SK-N-SH (cell line): Measurements from ENCODE around the gene ZNF280C. TPM values are rescaled to one million over a fixed set of nuclear protein-coding genes. Genes with fewer than 3 reads are reported as not detected.
A peak's percentile ranks its signal among the peaks of the same experiment; 100 is the strongest.
"Not testable (repeated sequence)": the region's sequence is repeated elsewhere in the genome, so short reads cannot be mapped to it uniquely, and the experiment has no call there.

Source experiments
- CTCF ChIA-PET: fragments of 300-600, 350-600 bp; formaldehyde crosslinking; extraction: SDS; loops from one replicate; lab custom pipeline; 2021; lab: Yijun Ruan, JAX
- POLR2A ChIA-PET: fragments of 350-600 bp; sonication (Branson Sonifier 250); formaldehyde crosslinking; extraction: SDS; loops from one replicate; lab custom pipeline; 2020; ENCODE audit warnings: antibody characterized with exemption, inconsistent platforms; lab: Yijun Ruan, JAX
- DNase-seq: peaks from one replicate; pipeline ENCODE4 v3.0.0; 2012
- H2AFZ ChIP-seq: fragments of 200-600 bp; sonication (generic); 2 replicates; pipeline ENCODE4 v1.8.1; 2016; ENCODE audit warnings: antibody characterized with exemption, mild to moderate bottlenecking, low read depth
- H3F3A ChIP-seq: fragments of 200-600 bp; sonication (generic); replicated peaks from 2 replicates; pipeline ENCODE3; 2016; ENCODE audit warnings: antibody characterized with exemption, mild to moderate bottlenecking; ENCODE audit not compliant: insufficient read depth
- H3K27ac ChIP-seq, 2 experiments: fragments of 200-500 bp in 1 of 2; fragments of 200-600 bp in 1 of 2; sonication (Bioruptor generic) in 1 of 2; sonication (generic), shearing (Covaris generic) in 1 of 2; 2 replicates each; pipeline versions ENCODE4 v1.5.1 to v1.6.1; 2014 to 2016; ENCODE audit warnings: low read depth in 2 of 2, inconsistent platforms in 1 of 2, low read length in 1 of 2, mild to moderate bottlenecking in 1 of 2, mixed read lengths in 1 of 2
- H3K27me3 ChIP-seq: fragments of 200-600 bp; sonication (generic), shearing (Covaris generic); 2 replicates; pipeline ENCODE4 v1.6.1; 2016; ENCODE audit warnings: mixed run types; ENCODE audit not compliant: insufficient read depth
- H3K36me3 ChIP-seq, 2 experiments: fragments of 200-500 bp in 1 of 2; fragments of 200-600 bp in 1 of 2; sonication (Bioruptor generic) in 1 of 2; sonication (generic) in 1 of 2; replicated peaks in 1 of 2; 2 replicates each; pipeline versions ENCODE3 to v1.5.1; 2014 to 2016; ENCODE audit warnings: low read length in 1 of 2, mild to moderate bottlenecking in 1 of 2; ENCODE audit not compliant: insufficient read depth in 2 of 2, control insufficient read depth in 1 of 2
- H3K4me1 ChIP-seq, 2 experiments: fragments of 200-500 bp in 1 of 2; fragments of 200-600 bp in 1 of 2; sonication (Bioruptor generic) in 1 of 2; sonication (generic), shearing (Covaris generic) in 1 of 2; 2 replicates each; pipeline versions ENCODE4 v1.5.1 to v1.6.1; 2014 to 2016; ENCODE audit warnings: low read depth in 1 of 2, low read length in 1 of 2, mixed run types in 1 of 2; ENCODE audit not compliant: insufficient read depth in 2 of 2, control insufficient read depth in 1 of 2
- H3K4me2 ChIP-seq: fragments of 200-600 bp; sonication (generic), shearing (Covaris generic); 2 replicates; pipeline ENCODE4 v1.6.1; 2017; ENCODE audit warnings: mixed run types
- H3K4me3 ChIP-seq, 2 experiments: fragments of 200-500 bp in 1 of 2; fragments of 200-600 bp in 1 of 2; sonication (Bioruptor generic) in 1 of 2; sonication (generic), shearing (Covaris generic) in 1 of 2; 2 replicates each; pipeline versions ENCODE4 v1.5.1 to v1.8.1; 2014 to 2016; ENCODE audit warnings: low read depth in 2 of 2, inconsistent platforms in 1 of 2, low read length in 1 of 2, mild to moderate bottlenecking in 1 of 2, mixed read lengths in 1 of 2, moderate library complexity in 1 of 2
- H3K79me2 ChIP-seq: fragments of 200-600 bp; sonication (generic); 2 replicates; pipeline ENCODE4 v1.8.1; 2017; ENCODE audit warnings: mild to moderate bottlenecking; ENCODE audit not compliant: insufficient read depth
- H3K9ac ChIP-seq: fragments of 200-600 bp; sonication (generic); 2 replicates; pipeline ENCODE4 v1.6.1; 2017; ENCODE audit warnings: mixed run types
- H3K9me2 ChIP-seq: fragments of 200-600 bp; sonication (generic); 2 replicates; pipeline ENCODE4 v1.6.1; 2017; ENCODE audit warnings: mixed run types
- H3K9me3 ChIP-seq: fragments of 200-600 bp; sonication (generic); 2 replicates; pipeline ENCODE4 v1.6.1; 2017; ENCODE audit warnings: mixed run types, mild to moderate bottlenecking, moderate library complexity
- H4K20me1 ChIP-seq: fragments of 200-600 bp; sonication (generic); 2 replicates; pipeline ENCODE4 v1.6.1; 2017; ENCODE audit warnings: mild to moderate bottlenecking, mixed run types; ENCODE audit not compliant: insufficient read depth
- EP300 ChIP-seq, 2 experiments: IDR thresholded peaks; 2 replicates each; pipeline versions ENCODE4 v1.4.0 to v1.6.1; 2012; ENCODE audit warnings: borderline replicate concordance in 1 of 2, low read depth in 1 of 2, low read length in 1 of 2
- EZH2phosphoT487 ChIP-seq: fragments of 200-600 bp; sonication (generic); IDR thresholded peaks from 2 replicates; pipeline ENCODE4 v1.6.1; 2017; ENCODE audit warnings: low read depth, mixed run types, mild to moderate bottlenecking, antibody characterized with exemption, moderate library complexity, borderline replicate concordance
- FOSL2 ChIP-seq: IDR thresholded peaks from 2 replicates; pipeline ENCODE4 v1.4.0; 2012; ENCODE audit warnings: low read depth, mild to moderate bottlenecking, moderate library complexity, borderline replicate concordance
- FOXM1 ChIP-seq: IDR thresholded peaks from 2 replicates; pipeline ENCODE4 v1.4.0; 2012; ENCODE audit warnings: low read depth, mild to moderate bottlenecking
- GABPA ChIP-seq: IDR thresholded peaks from 2 replicates; pipeline ENCODE4 v1.4.0; 2012; ENCODE audit warnings: low read depth, mild to moderate bottlenecking
- GATA2 ChIP-seq: sonication (generic); formaldehyde crosslinking; IDR thresholded peaks from 2 replicates; pipeline ENCODE4 v1.5.0; 2020; ENCODE audit warnings: mild to moderate bottlenecking, missing genetic modification reagents
- MEF2A ChIP-seq: IDR thresholded peaks from 2 replicates; pipeline ENCODE4 v1.4.0; 2012; ENCODE audit warnings: low read depth, borderline replicate concordance
- RCOR1 ChIP-seq: fragments of 150-350 bp; IDR thresholded peaks from 2 replicates; pipeline ENCODE4 v1.6.1; 2017; ENCODE audit warnings: antibody characterized with exemption, low read length
- SIN3A ChIP-seq: IDR thresholded peaks from 2 replicates; pipeline ENCODE4 v1.6.1; 2012; ENCODE audit warnings: low read depth, mild to moderate bottlenecking, low read length, moderate library complexity, borderline replicate concordance
- TAF1 ChIP-seq: IDR thresholded peaks from 2 replicates; pipeline ENCODE4 v1.6.1; 2012; ENCODE audit warnings: low read depth, mild to moderate bottlenecking, low read length, moderate library complexity, borderline replicate concordance
- YY1 ChIP-seq: IDR thresholded peaks from 2 replicates; pipeline ENCODE4 v1.4.0; 2012; ENCODE audit warnings: low read depth, mild to moderate bottlenecking
- WGBS: methylation state at CpG from one replicate; pipeline ENCODE4 v1.1.6; 2017; ENCODE audit warnings: low lambda C conversion rate; 5-methylcytosine and 5-hydroxymethylcytosine counted together
- polyA plus RNA-seq, 3 experiments: library from polyadenylated mRNA; depleted of rRNA; stranded (reverse); fragments of >200 nt; gene quantifications; 2 replicates each; pipeline ENCODE4 v1.2.3, GENCODE V29; 2012
- TF ChIP-seq, protein P1 (sequence below): IDR thresholded peaks from 2 replicates; pipeline ENCODE4 v1.4.0; 2012; ENCODE audit warnings: low read depth
- TF ChIP-seq, protein P2 (sequence below): IDR thresholded peaks from 2 replicates; pipeline ENCODE4 v1.6.1; 2012; ENCODE audit warnings: mild to moderate bottlenecking, low read depth, low read length, moderate library complexity

ZNF280C gene
- polyA plus RNA-seq, 1 of the 3 experiments (the other 2 are of a cell fraction) = 2.7 TPM

DNA sequence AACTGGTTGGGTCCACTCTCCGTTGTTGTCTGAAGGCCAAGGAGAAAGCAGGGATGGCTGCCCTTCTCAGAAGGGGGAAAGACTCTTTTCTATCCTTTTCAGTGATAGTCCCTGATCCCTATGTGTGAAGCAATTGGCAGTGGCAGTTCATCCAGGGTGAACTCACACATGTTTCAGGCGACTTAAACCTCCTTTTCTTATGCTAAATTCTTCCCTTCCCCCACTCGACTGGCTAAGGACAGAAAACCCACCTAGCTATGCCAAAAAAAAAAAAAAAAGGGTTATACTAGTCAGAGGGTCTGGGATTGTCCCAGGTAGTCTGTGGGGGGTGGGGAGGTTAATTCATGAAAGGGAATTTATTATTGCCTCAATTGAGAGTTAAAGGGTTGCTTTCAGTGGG is 12.2 kb upstream of the ZNF280C start:
- no peak for DNase-seq
- no peaks in the 10 kb centered on the region for H3K36me3 ChIP-seq
- H4K20me1 ChIP-seq = no peaks in the 10 kb centered on the region
- ChIA-PET POLR2A (no interaction called here), CTCF (no interaction called here)
- H3K4me2 ChIP-seq = no peak overlapping the region
- H3K79me2 ChIP-seq = no peaks in the 10 kb centered on the region
- H3K9me2 ChIP-seq = no peaks in the 10 kb centered on the region
- H3K9ac ChIP-seq = no peak overlapping the region
- no peak overlapping the region for H2AFZ ChIP-seq
- no peaks in the 10 kb centered on the region for H3K9me3 ChIP-seq
- no peak for TF ChIP-seq FOXM1
- TF ChIP-seq, protein P1, sequence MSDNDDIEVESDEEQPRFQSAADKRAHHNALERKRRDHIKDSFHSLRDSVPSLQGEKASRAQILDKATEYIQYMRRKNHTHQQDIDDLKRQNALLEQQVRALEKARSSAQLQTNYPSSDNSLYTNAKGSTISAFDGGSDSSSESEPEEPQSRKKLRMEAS = no peak
- TF ChIP-seq YY1 = no peak
- no peak for TF ChIP-seq RCOR1
- TF ChIP-seq GATA2 (CRISPR knock-in tag) = no peak
- no peak for TF ChIP-seq SIN3A
- TF ChIP-seq EZH2phosphoT487 = no peak
- TF ChIP-seq TAF1 = no peak
- TF ChIP-seq EP300 (IDR thresholded peaks at IDR 0.05; ENCODE audit: borderline replicate concordance in 1 of 2, low read depth in 1 of 2, low read length in 1 of 2) = no peak
- no peak for TF ChIP-seq MEF2A
- no peak for TF ChIP-seq FOSL2
- TF ChIP-seq, protein P2, sequence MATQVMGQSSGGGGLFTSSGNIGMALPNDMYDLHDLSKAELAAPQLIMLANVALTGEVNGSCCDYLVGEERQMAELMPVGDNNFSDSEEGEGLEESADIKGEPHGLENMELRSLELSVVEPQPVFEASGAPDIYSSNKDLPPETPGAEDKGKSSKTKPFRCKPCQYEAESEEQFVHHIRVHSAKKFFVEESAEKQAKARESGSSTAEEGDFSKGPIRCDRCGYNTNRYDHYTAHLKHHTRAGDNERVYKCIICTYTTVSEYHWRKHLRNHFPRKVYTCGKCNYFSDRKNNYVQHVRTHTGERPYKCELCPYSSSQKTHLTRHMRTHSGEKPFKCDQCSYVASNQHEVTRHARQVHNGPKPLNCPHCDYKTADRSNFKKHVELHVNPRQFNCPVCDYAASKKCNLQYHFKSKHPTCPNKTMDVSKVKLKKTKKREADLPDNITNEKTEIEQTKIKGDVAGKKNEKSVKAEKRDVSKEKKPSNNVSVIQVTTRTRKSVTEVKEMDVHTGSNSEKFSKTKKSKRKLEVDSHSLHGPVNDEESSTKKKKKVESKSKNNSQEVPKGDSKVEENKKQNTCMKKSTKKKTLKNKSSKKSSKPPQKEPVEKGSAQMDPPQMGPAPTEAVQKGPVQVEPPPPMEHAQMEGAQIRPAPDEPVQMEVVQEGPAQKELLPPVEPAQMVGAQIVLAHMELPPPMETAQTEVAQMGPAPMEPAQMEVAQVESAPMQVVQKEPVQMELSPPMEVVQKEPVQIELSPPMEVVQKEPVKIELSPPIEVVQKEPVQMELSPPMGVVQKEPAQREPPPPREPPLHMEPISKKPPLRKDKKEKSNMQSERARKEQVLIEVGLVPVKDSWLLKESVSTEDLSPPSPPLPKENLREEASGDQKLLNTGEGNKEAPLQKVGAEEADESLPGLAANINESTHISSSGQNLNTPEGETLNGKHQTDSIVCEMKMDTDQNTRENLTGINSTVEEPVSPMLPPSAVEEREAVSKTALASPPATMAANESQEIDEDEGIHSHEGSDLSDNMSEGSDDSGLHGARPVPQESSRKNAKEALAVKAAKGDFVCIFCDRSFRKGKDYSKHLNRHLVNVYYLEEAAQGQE = no peak
- TF ChIP-seq GABPA = no peak
- WGBS = 24% methylated on average over 3 of the region's 3 CpGs
- H3K4me1 ChIP-seq = no peaks in the 10 kb centered on the region; a peak in 1 of 4 replicates
- no peak overlapping the region for H3K4me3 ChIP-seq
- no peaks in the 10 kb centered on the region; the same call in 1 of the 2 replicates for H3K27me3 ChIP-seq
- no peaks in the 10 kb centered on the region for H3F3A ChIP-seq
- H3K27ac ChIP-seq = no peak overlapping the region

DNA sequence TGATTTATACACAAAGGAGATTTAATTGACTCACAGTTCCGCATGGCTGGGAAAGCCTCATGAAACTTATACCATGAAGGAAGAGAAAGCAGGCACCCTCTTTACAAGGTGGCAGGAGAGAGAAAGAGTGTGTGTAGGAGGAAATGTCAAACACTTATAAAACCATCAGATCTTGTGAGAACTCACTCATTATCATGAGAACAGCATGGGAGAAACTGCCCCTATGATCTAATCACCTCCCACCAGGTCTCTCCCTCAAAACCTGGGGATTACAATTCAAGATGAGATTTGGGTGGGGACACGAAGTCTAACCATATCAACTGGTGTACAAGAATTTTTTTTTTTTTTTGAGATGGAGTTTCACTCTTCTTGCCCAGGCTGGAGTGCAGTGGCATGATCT is 3.6 kb upstream of the ZNF280C start:
- H4K20me1 ChIP-seq, CTCF ChIA-PET, H3K9me2 ChIP-seq, H3K27ac ChIP-seq, H3K9me3 ChIP-seq, H3K4me1 ChIP-seq, H2AFZ ChIP-seq, H3F3A ChIP-seq, H3K4me2 ChIP-seq, H3K4me3 ChIP-seq, H3K36me3 ChIP-seq, DNase-seq, H3K9ac ChIP-seq, H3K27me3 ChIP-seq, POLR2A ChIA-PET, H3K79me2 ChIP-seq: not testable (repeated sequence)
- 30% methylated on average over 2 of the region's 2 CpGs for WGBS

DNA sequence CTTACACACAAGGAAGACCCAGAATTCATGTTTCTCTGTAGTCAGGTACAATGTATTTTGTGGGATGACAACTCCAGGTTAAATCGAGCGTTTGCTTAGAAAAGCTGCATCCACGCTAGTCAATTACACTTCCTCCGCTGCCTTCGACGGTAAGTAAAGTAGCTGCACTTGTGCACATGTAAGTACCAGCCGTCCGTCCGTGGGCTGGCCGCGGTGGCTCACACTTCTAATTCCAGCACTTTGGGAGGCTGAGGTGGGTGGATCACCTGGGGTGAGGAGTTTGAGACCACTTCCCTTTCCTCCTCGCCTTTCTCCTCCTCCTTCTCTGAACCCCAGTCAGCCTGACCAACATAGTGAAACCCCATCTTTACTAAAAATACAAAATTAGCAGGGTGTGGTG is 692 bp upstream of the ZNF280C start:
- H3K9ac ChIP-seq, H3K36me3 ChIP-seq, H3K27ac ChIP-seq, CTCF ChIA-PET, H4K20me1 ChIP-seq, H3F3A ChIP-seq, H3K9me3 ChIP-seq, H3K4me2 ChIP-seq, H3K27me3 ChIP-seq, H3K9me2 ChIP-seq, H3K4me1 ChIP-seq, DNase-seq, H3K4me3 ChIP-seq: not testable (repeated sequence)
- 73% methylated on average over 12 of the region's 12 CpGs for WGBS
- POLR2A ChIA-PET = interaction anchor here (0.6 to 1.4 kb wide), 2 partner anchors 16 to 171 kb away, joined by 3 to 4 read pairs; no protein-coding TSS in a partner anchor
- Histone ChIP-seq H3K79me2 (peaks cover 37% of the 10 kb centered on the region), H2AFZ (peak overlapping the region; percentile 86; the same call in 1 of the 2 replicates)
